Measurements from ENCODE around the gene AGMAT. TPM values are rescaled to one million over a fixed set of nuclear protein-coding genes. Genes with fewer than 3 reads are reported as not detected.

Gene AGMAT
- polyA plus RNA-seq, 1 experiment = 0.74 TPM

- no peak overlapping the region for H3K27ac ChIP-seq (ENCODE audit: low read depth, low read length)
- no peak overlapping the region for H3K4me3 ChIP-seq (ENCODE audit: low read depth, low read length)
- no peaks in the 10 kb centered on the region for H3K27me3 ChIP-seq (ENCODE audit: control insufficient read depth, insufficient read depth, low read length)
- POLR2A ChIA-PET = no interaction called here
- H3K9me3 ChIP-seq (ENCODE audit: control insufficient read depth, insufficient read depth, low read length) = no peaks in the 10 kb centered on the region
- CTCF ChIA-PET = no interaction called here
- no peak for TF ChIP-seq CTCF (IDR thresholded peaks at IDR 0.05; ENCODE audit: low read depth, low read length)
- DNase-seq (ENCODE audit: low read depth, low spot score) = no peak
These were observed 10.1 kb downstream of the AGMAT start for GRCh38 chr1:15574741-15575140.

- ChIA-PET CTCF (no interaction called here), POLR2A (no interaction called here)
- TF ChIP-seq CTCF (IDR thresholded peaks at IDR 0.05; ENCODE audit: low read depth, low read length) = no peak
- no peak overlapping the region for H3K4me3 ChIP-seq (ENCODE audit: low read depth, low read length)
- H3K27me3 ChIP-seq (ENCODE audit: control insufficient read depth, insufficient read depth, low read length) = no peaks in the 10 kb centered on the region
- H3K27ac ChIP-seq (ENCODE audit: low read depth, low read length) = no peak overlapping the region
- no peaks in the 10 kb centered on the region for H3K9me3 ChIP-seq (ENCODE audit: control insufficient read depth, insufficient read depth, low read length)
- DNase-seq (ENCODE audit: low read depth, low spot score) = no peak
These were observed 11.4 kb downstream of the AGMAT start for GRCh38 chr1:15573477-15573876.

GRCh38 chr1:15571266-15571665 is 13.6 kb downstream of the AGMAT start:
- H3K4me3 ChIP-seq (ENCODE audit: low read depth, low read length) = no peak overlapping the region
- DNase-seq (ENCODE audit: low read depth, low spot score) = no peak
- no peaks in the 10 kb centered on the region for H3K27me3 ChIP-seq (ENCODE audit: control insufficient read depth, insufficient read depth, low read length)
- CTCF ChIA-PET = interaction anchor here (0.6 to 1.2 kb wide), 3 partner anchors 10 to 245 kb away, joined by 3 to 6 read pairs (median 3); no protein-coding TSS in a partner anchor
- H3K27ac ChIP-seq (ENCODE audit: low read depth, low read length) = no peak overlapping the region
- POLR2A ChIA-PET = no interaction called here
- H3K9me3 ChIP-seq (ENCODE audit: control insufficient read depth, insufficient read depth, low read length) = no peaks in the 10 kb centered on the region
- TF ChIP-seq CTCF (IDR thresholded peaks at IDR 0.05; ENCODE audit: low read depth, low read length) = no peak

GRCh38 chr1:15570861-15571260 is 14.0 kb downstream of the AGMAT start:
- Histone ChIP-seq H3K4me3 (ENCODE audit: low read depth, low read length) (no peak overlapping the region), H3K9me3 (ENCODE audit: control insufficient read depth, insufficient read depth, low read length) (no peaks in the 10 kb centered on the region), H3K27ac (ENCODE audit: low read depth, low read length) (no peak overlapping the region), H3K27me3 (ENCODE audit: control insufficient read depth, insufficient read depth, low read length) (no peaks in the 10 kb centered on the region)
- no peak for DNase-seq (ENCODE audit: low read depth, low spot score)
- TF ChIP-seq CTCF (IDR thresholded peaks at IDR 0.05; ENCODE audit: low read depth, low read length) = no peak
- CTCF ChIA-PET = interaction anchor here (0.6 to 1.2 kb wide), 3 partner anchors 10 to 245 kb away, joined by 3 to 6 read pairs (median 3); no protein-coding TSS in a partner anchor
- POLR2A ChIA-PET = no interaction called here

- ChIA-PET POLR2A (no interaction called here), CTCF (no interaction called here)
These were observed 16.3 kb downstream of the AGMAT start for GRCh38 chr1:15568387-15569073.

More at GRCh38 chr1:15568387-15569073, 16.3 kb downstream of the AGMAT start:
- Histone ChIP-seq H3K27me3 (ENCODE audit: control insufficient read depth, insufficient read depth, low read length) (no peaks in the 10 kb centered on the region), H3K9me3 (ENCODE audit: control insufficient read depth, insufficient read depth, low read length) (no peaks in the 10 kb centered on the region), H3K4me3 (ENCODE audit: low read depth, low read length) (no peak overlapping the region), H3K27ac (ENCODE audit: low read depth, low read length) (no peak overlapping the region)
- DNase-seq (ENCODE audit: low read depth, low spot score) = no peak
- TF ChIP-seq CTCF (IDR thresholded peaks at IDR 0.05; ENCODE audit: low read depth, low read length) = no peak
